ENCODE results near the gene ILF2. TPM values are rescaled to one million over a fixed set of nuclear protein-coding genes. Genes with fewer than 3 reads are reported as not detected.
A peak's percentile ranks its signal among the peaks of the same experiment; 100 is the strongest.

The ILF2 gene
- total RNA-seq, 1 experiment from 2014 or later, result 221 TPM

GRCh38 chr1:153646672-153647345, 24.0 kb downstream of the ILF2 start:
- POLR2A ChIA-PET, result no interaction called here

GRCh38 chr1:153643816-153644215, 27.0 kb downstream of the ILF2 start:
- no peaks in the 10 kb centered on the region for H3K9me3 ChIP-seq (ENCODE audit: control insufficient read depth, insufficient read depth, low read depth, low read length)
- BruUV-seq (replicated peaks), result TSS peak; percentile 7
- H3K4me1 ChIP-seq (ENCODE audit: control insufficient read depth, insufficient read depth, low read length), result no peaks in the 10 kb centered on the region
- ChIA-PET CTCF (no interaction called here), POLR2A (interaction anchor here (0.6 to 1.0 kb wide), 2 partner anchors 10 to 222 kb away, joined by 3 to 7 read pairs; partner anchors contain the start of gene CHTOP)
- in situ Hi-C loops (cut with HindIII; ENCODE audit: low pct_unique_long_range_greater_than_20kb, low sequenced_read_pairs), result no loop called here
- peaks cover 48% of the 10 kb centered on the region for H3K36me3 ChIP-seq (ENCODE audit: control insufficient read depth, insufficient read depth, low read length)
- DNase-seq (ENCODE audit: low read depth, low spot score), result no peak
- H3K27ac ChIP-seq (ENCODE audit: low read length), result no peak overlapping the region
- TF ChIP-seq TCF7L2 (IDR thresholded peaks at IDR 0.05; ENCODE audit: low read depth, low read length), result no peak
- no peak for TF ChIP-seq SIN3A (IDR thresholded peaks at IDR 0.05; ENCODE audit: borderline replicate concordance, insufficient read depth, low read depth, low read length)
- TF ChIP-seq CTCF (IDR thresholded peaks at IDR 0.05), result no peak
- no peak for TF ChIP-seq POLR2AphosphoS5 (IDR thresholded peaks at IDR 0.05; ENCODE audit: low read depth, low read length)
- TF ChIP-seq REST (IDR thresholded peaks at IDR 0.05; ENCODE audit: insufficient read depth in 1 of 2, low read depth in 2 of 2, low read length in 1 of 2), result no peak
- no peak for ATAC-seq
- intact Hi-C loops (cut with micrococcal nuclease; ENCODE audit: unreplicated experiment), result no loop called here
- H3K27me3 ChIP-seq (ENCODE audit: control insufficient read depth, insufficient read depth, low read length), result no peaks in the 10 kb centered on the region
- H3K4me3 ChIP-seq (ENCODE audit: low read depth in 2 of 2, low read length in 2 of 2), result no peak overlapping the region

More at GRCh38 chr1:153646672-153647345, 24.0 kb downstream of the ILF2 start:
- no peaks in the 10 kb centered on the region for H3K4me1 ChIP-seq (ENCODE audit: control insufficient read depth, insufficient read depth, low read length)
- H3K27ac ChIP-seq (ENCODE audit: low read length), result no peak overlapping the region
- CTCF ChIA-PET, result interaction anchor here (1.1 kb wide), 1 partner anchor 124 kb away, joined by 3 read pairs; no protein-coding TSS in a partner anchor
- no peaks in the 10 kb centered on the region for H3K27me3 ChIP-seq (ENCODE audit: control insufficient read depth, insufficient read depth, low read length)
- intact Hi-C loops (cut with micrococcal nuclease; ENCODE audit: unreplicated experiment) (no loop called here), in situ Hi-C loops (cut with HindIII; ENCODE audit: low pct_unique_long_range_greater_than_20kb, low sequenced_read_pairs) (no loop called here)
- H3K4me3 ChIP-seq (ENCODE audit: low read depth in 2 of 2, low read length in 2 of 2), result no peak overlapping the region
- no TSS peak for BruUV-seq (replicated peaks)
- H3K36me3 ChIP-seq (ENCODE audit: control insufficient read depth, insufficient read depth, low read length), result peaks cover 31% of the 10 kb centered on the region
- ATAC-seq (peak; percentile 46), DNase-seq (ENCODE audit: low read depth, low spot score) (no peak)
- TF ChIP-seq CTCF (IDR thresholded peaks at IDR 0.05) (no peak), TCF7L2 (IDR thresholded peaks at IDR 0.05; ENCODE audit: low read depth, low read length) (no peak)
- H3K9me3 ChIP-seq (ENCODE audit: control insufficient read depth, insufficient read depth, low read depth, low read length), result no peaks in the 10 kb centered on the region

All from Panc1 (cell line).